Astrocyte (in vitro differentiated cells and primary cell): ENCODE data around the gene PPP1R7.

ENCODE experiments used
- CTCF ChIP-seq: IDR thresholded peaks from 2 replicates; pipeline ENCODE4 v1.5.1; 2011; ENCODE audit warnings: low read depth, mild to moderate bottlenecking, inconsistent platforms, low read length, moderate library complexity; ENCODE audit not compliant: insufficient read depth
- EZH2 ChIP-seq: IDR thresholded peaks from 2 replicates; pipeline ENCODE4 v1.6.1; 2012; ENCODE audit warnings: mild to moderate bottlenecking, low read length, inconsistent platforms; ENCODE audit not compliant: insufficient read depth

GRCh38 chr2:241209271-241209670 is 59.0 kb downstream of the PPP1R7 start:
- TF ChIP-seq EZH2: no peak
- TF ChIP-seq CTCF: no peak
